HCT116 (cell line): ENCODE measurements around the gene PHB1. TPM values are rescaled to one million over a fixed set of nuclear protein-coding genes. Genes with fewer than 3 reads are reported as not detected.
"Not testable (repeated sequence)": the region's sequence is repeated elsewhere in the genome, so short reads cannot be mapped to it uniquely, and the experiment has no call there.

Experiments used
- ATAC-seq: fragments of 200-7000 bp; cut with Tn5 transposase; 2 replicates; pipeline ENCODE4 v1.9.1; 2020; ENCODE audit warnings: mild to moderate bottlenecking, moderate library complexity
- BruUV-seq: library from RNA; stranded (reverse); fragments of 400-500 nt; replicated peaks from 2 replicates; lab custom pipeline; 2021; lab: Mats Ljungman, UMichigan
- CTCF ChIA-PET: fragments of 300-600 bp; sonication (Branson Sonifier 250); formaldehyde crosslinking; loops from one replicate; lab custom pipeline; 2021; ENCODE audit warnings: antibody characterized with exemption; lab: Charles Lee
- POLR2A ChIA-PET: fragments of 300-600, 350-600 bp; sonication (Branson Sonifier 250); formaldehyde crosslinking; loops from one replicate; lab custom pipeline; 2021; ENCODE audit warnings: antibody characterized with exemption; lab: Charles Lee
- RAD21 ChIA-PET, 2 experiments: fragments of 300-600 bp; sonication (Branson Sonifier 250); formaldehyde crosslinking; loops; one replicate each; lab custom pipeline; 2023; ENCODE audit warnings: low total read pairs in 2 of 2; ENCODE audit not compliant: uncharacterized antibody in 2 of 2, unreplicated experiment in 2 of 2, low non-redundant PET in 1 of 2; lab: Charles Lee
- DNase-seq: peaks from one replicate; pipeline ENCODE4 v3.0.0-alpha.2; 2010; ENCODE audit warnings: low read depth, low spot score
- H2AFZ ChIP-seq: fragments of 200-600 bp; shearing (Covaris generic), sonication (generic); 2 replicates; pipeline ENCODE4 v1.6.1; 2017; ENCODE audit warnings: low read depth, mixed run types, mixed read lengths, antibody characterized with exemption, low read length; ENCODE audit not compliant: poor library complexity, severe bottlenecking
- H3K27ac ChIP-seq: 2 replicates; pipeline ENCODE4 v1.5.1; 2012; ENCODE audit warnings: low read depth, low read length
- H3K27me3 ChIP-seq: fragments of 200-600 bp; sonication (generic); 2 replicates; pipeline ENCODE4 v1.6.1; 2016; ENCODE audit warnings: mixed run types, low read length, mixed read lengths; ENCODE audit not compliant: insufficient read depth
- H3K36me3 ChIP-seq, 2 experiments: fragments of 200-500 bp in 1 of 2; fragments of 200-600 bp in 1 of 2; sonication (Bioruptor generic) in 1 of 2; sonication (generic) in 1 of 2; 2 replicates each; pipeline versions ENCODE4 v1.5.1 to v1.6.1; 2014 to 2016; ENCODE audit warnings: low read length in 2 of 2, inconsistent platforms in 1 of 2, mixed read lengths in 1 of 2, mixed run types in 1 of 2; ENCODE audit not compliant: insufficient read depth in 2 of 2, control insufficient read depth in 1 of 2
- H3K4me1 ChIP-seq, 2 experiments: fragments of 200-600 bp in 1 of 2; sonication (generic) in 1 of 2; 2 replicates each; pipeline versions ENCODE4 v1.5.1 to v1.6.1; 2012 to 2017; ENCODE audit warnings: low read length in 2 of 2, inconsistent platforms in 1 of 2, mild to moderate bottlenecking in 1 of 2, mixed read lengths in 1 of 2, mixed run types in 1 of 2, moderate library complexity in 1 of 2; ENCODE audit not compliant: insufficient read depth in 2 of 2, control insufficient read depth in 1 of 2
- H3K4me2 ChIP-seq: fragments of 200-600 bp; sonication (generic); 2 replicates; pipeline ENCODE4 v1.6.1; 2017; ENCODE audit warnings: mixed run types, low read length, mixed read lengths
- H3K4me3 ChIP-seq, 2 experiments: fragments of 200-600 bp in 1 of 2; sonication (generic) in 1 of 2; replicated peaks in 1 of 2; 2 replicates each; pipeline ENCODE4 v1.5.1; 2011 to 2016; ENCODE audit warnings: low read length in 2 of 2, control low read depth in 1 of 2, low read depth in 1 of 2, mild to moderate bottlenecking in 1 of 2, mixed read lengths in 1 of 2, mixed run types in 1 of 2
- H3K79me2 ChIP-seq: fragments of 200-600 bp; sonication (generic); 2 replicates; pipeline ENCODE4 v1.6.1; 2017; ENCODE audit warnings: mild to moderate bottlenecking, mixed run types, low read length, moderate library complexity, mixed read lengths; ENCODE audit not compliant: insufficient read depth
- H3K9ac ChIP-seq: fragments of 200-600 bp; sonication (generic); 2 replicates; pipeline ENCODE4 v1.6.1; 2016; ENCODE audit warnings: low read length, mixed read lengths
- H3K9me2 ChIP-seq: fragments of 200-600 bp; sonication (generic), shearing (Covaris generic); 2 replicates; pipeline ENCODE4 v1.6.1; 2017; ENCODE audit warnings: mixed run types, mild to moderate bottlenecking, moderate library complexity; ENCODE audit not compliant: insufficient read depth
- H3K9me3 ChIP-seq, 2 experiments: fragments of 200-500 bp in 1 of 2; fragments of 200-600 bp in 1 of 2; sonication (Bioruptor generic) in 1 of 2; sonication (generic) in 1 of 2; 2 replicates each; pipeline ENCODE4 v1.6.1; 2014 to 2017; ENCODE audit warnings: low read length in 2 of 2, mixed read lengths in 2 of 2, inconsistent platforms in 1 of 2, low read depth in 1 of 2, mild to moderate bottlenecking in 1 of 2, mixed run types in 1 of 2, moderate library complexity in 1 of 2; ENCODE audit not compliant: control insufficient read depth in 1 of 2, insufficient read depth in 1 of 2
- H4K20me1 ChIP-seq: fragments of 200-600 bp; sonication (generic), shearing (Covaris generic); 2 replicates; pipeline ENCODE4 v1.6.1; 2017; ENCODE audit warnings: mixed run types, mild to moderate bottlenecking, moderate library complexity; ENCODE audit not compliant: insufficient read depth
- CTCF ChIP-seq, 3 experiments: fragments of 200-600 bp in 1 of 3; sonication (generic) in 1 of 3; IDR thresholded peaks in 2 of 3; conservative IDR thresholded peaks in 1 of 3; 2 replicates each; pipeline ENCODE4 v1.5.1; 2012 to 2017; ENCODE audit warnings: low read depth in 2 of 3, low read length in 2 of 3, antibody characterized with exemption in 1 of 3, borderline replicate concordance in 1 of 3, control low read depth in 1 of 3, mild to moderate bottlenecking in 1 of 3, mixed read lengths in 1 of 3, mixed run types in 1 of 3, moderate library complexity in 1 of 3; ENCODE audit not compliant: insufficient read depth in 1 of 3
- EGR1 ChIP-seq: IDR thresholded peaks from 2 replicates; pipeline ENCODE4 v1.6.1; 2012; ENCODE audit warnings: low read depth
- ELF1 ChIP-seq: IDR thresholded peaks from 2 replicates; pipeline ENCODE4 v1.6.1; 2012; ENCODE audit warnings: low read depth, borderline replicate concordance
- FOSL1 ChIP-seq: IDR thresholded peaks from 2 replicates; pipeline ENCODE4 v1.6.1; 2012; ENCODE audit warnings: low read depth
- JUND ChIP-seq: IDR thresholded peaks from 2 replicates; pipeline ENCODE4 v1.6.1; 2012
- POLR2A ChIP-seq: IDR thresholded peaks from 2 replicates; pipeline ENCODE4 v1.7.0; 2011; ENCODE audit warnings: borderline replicate concordance; ENCODE audit not compliant: insufficient read depth, insufficient read length; ENCODE audit errors: extremely low read depth
- POLR2AphosphoS5 ChIP-seq: IDR thresholded peaks from 2 replicates; pipeline ENCODE4 v1.6.1; 2011; ENCODE audit warnings: mild to moderate bottlenecking, low read depth, low read length, moderate library complexity
- SIN3A ChIP-seq: IDR thresholded peaks from 2 replicates; pipeline ENCODE4 v1.6.1; 2012; ENCODE audit warnings: low read depth
- SP1 ChIP-seq: IDR thresholded peaks from 2 replicates; pipeline ENCODE4 v1.6.1; 2012; ENCODE audit warnings: low read depth
- ZBTB33 ChIP-seq: IDR thresholded peaks from 2 replicates; pipeline ENCODE4 v1.6.1; 2011; ENCODE audit warnings: mild to moderate bottlenecking, low read length, moderate library complexity; ENCODE audit not compliant: insufficient replicate concordance; ENCODE audit errors: extremely low read depth
- intact Hi-C: fragments of 100-400 bp; cut with micrococcal nuclease; formaldehyde crosslinking; loops from 2 replicates; pipeline ENCODE4 v1.10.0; 2022
- total RNA-seq: library from RNA; stranded (reverse); gene quantifications from one replicate; pipeline ENCODE4 v1.2.1, GENCODE V29; 2021; ENCODE audit not compliant: unreplicated experiment

Gene PHB1
- total RNA-seq, 1 experiment from 2014 or later: 534 TPM

GRCh38 chr17:49389514-49390347 lies 25.0 kb downstream of the PHB1 start:
- POLR2A ChIA-PET: not testable (repeated sequence)

GRCh38 chr17:49388692-49389513 lies 25.8 kb downstream of the PHB1 start:
- H3K36me3 ChIP-seq: no peaks in the 10 kb centered on the region
- no peaks in the 10 kb centered on the region for H3K9me2 ChIP-seq
- no peaks in the 10 kb centered on the region for H3K79me2 ChIP-seq
- intact Hi-C loops: no loop called here
- no peak overlapping the region for H3K9ac ChIP-seq
- H3K4me1 ChIP-seq: peaks cover 15 to 26% of the 10 kb centered on the region in 2 experiments
- H3K9me3 ChIP-seq: no peaks in the 10 kb centered on the region
- ATAC-seq (no peak), DNase-seq (no peak)
- H3K4me3 ChIP-seq: no peak overlapping the region
- H2AFZ ChIP-seq: peak overlapping the region; percentile 15
- no peak overlapping the region for H3K27ac ChIP-seq
- CTCF ChIA-PET: interaction anchor here (3.3 kb wide), 1 partner anchor 168 kb away, joined by 12 read pairs; no protein-coding TSS in a partner anchor
- BruUV-seq: no TSS peak
- POLR2A ChIA-PET: no interaction called here
- H3K27me3 ChIP-seq: no peaks in the 10 kb centered on the region
- H4K20me1 ChIP-seq: no peaks in the 10 kb centered on the region
- H3K4me2 ChIP-seq: peak overlapping the region; percentile 32
- RAD21 ChIA-PET: no interaction called here
- TF ChIP-seq ELF1 (no peak), SP1 (no peak), POLR2AphosphoS5 (no peak), POLR2A (no peak), CTCF (IDR thresholded peaks at IDR 0.05 in 2 of 3, conservative IDR thresholded peaks at IDR 0.05 in 1 of 3; ENCODE audit: borderline replicate concordance in 1 of 3, insufficient read depth in 1 of 3, low read depth in 2 of 3, low read length in 2 of 3) (no peak), ZBTB33 (no peak), SIN3A (no peak)

More at GRCh38 chr17:49389514-49390347, 25.0 kb downstream of the PHB1 start:
- ATAC-seq: peak; percentile 57
- RAD21 ChIA-PET, H3K9ac ChIP-seq, H3K9me3 ChIP-seq, H3K27ac ChIP-seq, H3K4me3 ChIP-seq, BruUV-seq, DNase-seq, H3K9me2 ChIP-seq, H4K20me1 ChIP-seq, H3K79me2 ChIP-seq, intact Hi-C loops, H3K36me3 ChIP-seq, H3K27me3 ChIP-seq: not testable (repeated sequence)
- Histone ChIP-seq H2AFZ (peak overlapping the region; percentile 33), H3K4me2 (peak overlapping the region; percentile 32), H3K4me1 (peaks cover 15 to 27% of the 10 kb centered on the region in 2 experiments)
- CTCF ChIA-PET: interaction anchor here (3.3 kb wide), 1 partner anchor 167 kb away, joined by 12 read pairs; no protein-coding TSS in a partner anchor
- TF ChIP-seq FOSL1 (peak; percentile 38; the same call in 1 of the 2 replicates), EGR1 (peak; percentile 72), JUND (peak; percentile 39; the same call in 1 of the 2 replicates)
